Motor neuron (in vitro differentiated cells): ENCODE data around the gene ENPP6. TPM values are rescaled to one million over a fixed set of nuclear protein-coding genes. Genes with fewer than 3 reads are reported as not detected.
A peak's percentile ranks its signal among the peaks of the same experiment; 100 is the strongest.
"Not testable (repeated sequence)": the region's sequence is repeated elsewhere in the genome, so short reads cannot be mapped to it uniquely, and the experiment has no call there.

Source experiments
- ATAC-seq, 8 experiments: fragments of 200-7000 bp; cut with Tn5 transposase; replicated peaks in 6 of 8; 2 replicates each; pipeline ENCODE4 v1.8.0; 2021; ENCODE audit warnings: mild to moderate bottlenecking in 8 of 8, moderate library complexity in 8 of 8
- H3K27ac ChIP-seq, 2 donors: fragments of 250-450 bp; sonication (Bioruptor Pico); 2 replicates each; pipeline ENCODE4 v1.9.0; 2021; ENCODE audit warnings: antibody characterized with exemption in 2 of 2, mild to moderate bottlenecking in 2 of 2, moderate library complexity in 1 of 2
- H3K4me1 ChIP-seq, 2 donors: fragments of 250-450 bp; sonication (Bioruptor Pico); replicated peaks in 1 of 2; 2 replicates each; pipeline ENCODE4 v1.6.1; 2021; ENCODE audit warnings: antibody characterized with exemption in 2 of 2, mild to moderate bottlenecking in 2 of 2, moderate library complexity in 1 of 2
- H3K4me3 ChIP-seq, 5 donors: fragments of 250-450 bp; sonication (Bioruptor Pico); 2 replicates each; pipeline ENCODE4 v1.9.0; 2021; ENCODE audit warnings: antibody characterized with exemption in 5 of 5, mild to moderate bottlenecking in 5 of 5, moderate library complexity in 4 of 5
- WGBS, 10 experiments: fragments of 450-650 bp; shearing (Covaris generic); methylation state at CpG; one replicate each; pipeline ENCODE4 v1.0.0; 2022; 5-methylcytosine and 5-hydroxymethylcytosine counted together
- in situ Hi-C, 9 experiments: fragments of 400-800 bp; cut with MboI; loops; one replicate each; pipeline ENCODE4 v1.15.0; 2021; ENCODE audit warnings: low sequenced_read_pairs in 9 of 9, low pct_unique_long_range_greater_than_20kb in 2 of 9; ENCODE audit not compliant: unreplicated experiment in 9 of 9
- total RNA-seq, 8 experiments: library from RNA; unstranded; fragments of 300-600 nt; gene quantifications; 2 replicates each; pipeline versions ENCODE4 v1.2.3 to v1.2.4, GENCODE V29; 2022

Gene ENPP6
- total RNA-seq, 8 experiments from 2014 or later, result 0.05 to 0.64 (median 0.14) TPM; not detected in 3

DNA sequence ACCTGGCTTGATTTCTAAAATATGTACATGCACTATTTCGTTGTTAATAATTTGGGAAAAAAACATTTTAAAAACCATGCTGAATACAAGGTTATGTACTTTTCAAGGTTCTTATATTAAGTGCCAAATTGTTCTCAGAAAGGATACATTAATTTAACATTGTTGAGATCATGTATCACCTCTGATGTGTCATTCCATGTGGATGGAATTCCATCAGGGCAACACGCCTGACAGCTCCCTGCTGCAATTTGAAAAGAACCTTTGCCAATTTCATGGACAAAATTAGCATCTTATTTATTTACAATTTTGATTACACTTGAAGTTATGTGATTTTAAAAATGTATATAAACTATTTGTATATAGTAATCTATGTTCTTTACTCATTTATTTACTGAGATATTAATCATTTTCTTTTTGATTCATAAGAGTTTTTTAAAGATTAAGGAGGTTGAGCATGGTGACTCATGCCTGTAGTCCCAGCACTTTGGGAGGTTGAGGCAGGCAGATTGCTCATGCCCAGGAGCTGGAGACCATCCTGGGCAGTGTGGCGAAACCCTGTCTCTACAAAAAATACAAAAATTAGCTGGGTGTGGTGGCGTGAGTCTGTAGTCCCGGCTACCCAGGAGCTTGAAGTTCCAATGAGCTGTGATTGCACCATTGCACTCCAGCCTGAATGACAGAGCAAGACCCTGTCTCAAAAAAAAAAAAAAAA, 142.8 kb downstream of the ENPP6 start:
- H3K27ac ChIP-seq, result no peak overlapping the region
- 7 to 100% (median 89%) methylated on average over 2 to 5 of the region's 5 CpGs; no CpG with 5 or more reads in 1 of the 10 experiments for WGBS, 10 experiments
- in situ Hi-C loops, result no loop called here
- no peaks in the 10 kb centered on the region for H3K4me1 ChIP-seq
- ATAC-seq, result no peak
- H3K4me3 ChIP-seq, result no peak overlapping the region

DNA sequence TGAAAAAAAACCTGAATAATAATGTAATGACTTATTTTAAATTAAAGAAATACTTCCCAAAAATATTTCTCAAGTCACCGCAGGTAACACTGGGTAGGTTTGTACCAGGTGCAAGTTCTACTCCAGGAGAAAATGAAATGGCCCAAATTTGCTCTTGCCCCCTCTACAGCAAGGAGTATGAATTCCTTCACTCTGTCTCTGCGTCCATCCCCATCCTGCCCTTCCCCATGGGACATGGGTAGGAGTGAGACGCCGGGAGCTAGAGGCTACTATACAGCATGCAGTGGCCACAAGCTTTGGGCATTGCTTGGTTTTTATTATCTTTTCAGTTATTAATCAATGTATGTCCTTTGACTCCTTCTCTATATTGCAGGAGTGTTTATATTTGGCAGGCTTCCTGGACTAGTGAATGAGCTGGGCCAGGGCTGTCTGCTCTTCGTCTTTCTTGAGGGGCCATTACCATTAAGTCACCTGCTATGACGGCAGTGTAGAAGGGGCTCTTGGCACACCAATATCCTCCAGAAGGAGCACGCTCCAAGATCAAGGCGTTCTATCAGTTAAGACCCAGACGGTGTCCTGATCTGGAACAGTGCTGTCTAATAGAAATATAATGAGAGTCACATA, 149.6 kb downstream of the ENPP6 start:
- H3K4me3 ChIP-seq, result no peak overlapping the region
- WGBS, 10 experiments, result 0 to 100% (median 80%) methylated on average over 1 to 9 of the region's 9 CpGs; no CpG with 5 or more reads in 1 of the 10 experiments
- peaks cover 0 to 10% of the 10 kb centered on the region in 2 donors for H3K4me1 ChIP-seq
- no peak for ATAC-seq
- in situ Hi-C loops, result no loop called here
- no peak overlapping the region for H3K27ac ChIP-seq

DNA sequence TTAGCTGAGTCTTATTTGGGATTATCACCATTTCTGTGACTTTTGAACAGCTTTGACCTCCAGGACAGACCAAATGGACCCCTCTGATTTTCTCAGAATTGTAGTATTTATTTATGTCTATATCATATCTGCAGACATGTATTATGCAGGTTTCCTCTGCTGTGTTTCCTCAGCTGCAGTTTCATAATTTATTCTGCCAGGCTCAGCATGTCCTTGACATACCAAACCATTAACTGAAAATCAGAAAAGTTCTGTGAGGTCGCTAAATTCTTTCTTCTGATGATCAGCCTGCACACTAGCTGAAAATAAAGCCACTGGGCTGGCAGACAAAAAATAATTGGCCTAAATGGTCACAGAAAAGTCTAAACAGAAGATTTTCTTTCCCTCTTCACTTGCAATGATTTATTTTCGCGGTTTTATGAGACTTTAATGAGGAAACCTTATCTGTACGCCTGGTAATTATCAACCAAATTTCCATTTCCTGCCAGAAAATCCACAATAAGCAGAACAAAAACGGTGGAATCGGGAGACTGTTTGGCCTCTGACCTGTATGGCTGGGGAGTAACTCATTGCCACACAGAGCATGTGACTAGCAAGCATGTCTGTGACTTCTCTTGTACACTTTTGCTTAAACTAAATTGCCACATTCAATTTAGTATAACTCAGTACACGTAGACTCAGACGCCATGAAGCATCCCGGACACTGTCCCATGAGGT, 150.9 kb downstream of the ENPP6 start:
- in situ Hi-C loops, result no loop called here
- no peak overlapping the region for H3K4me3 ChIP-seq
- H3K27ac ChIP-seq, result no peak overlapping the region
- WGBS, 10 experiments, result 10 to 100% (median 65%) methylated on average over 1 to 9 of the region's 9 CpGs
- H3K4me1 ChIP-seq, result peaks cover 0 to 10% of the 10 kb centered on the region in 2 donors
- no peak for ATAC-seq

GRCh38 chr4:184064877-184065276, 152.8 kb downstream of the ENPP6 start:
- peaks cover 0 to 10% of the 10 kb centered on the region in 2 donors for H3K4me1 ChIP-seq
- no peak for ATAC-seq
- WGBS, 10 experiments, result 71 to 100% (median 78%) methylated on average over 1 to 2 of the region's 5 CpGs; no CpG with 5 or more reads in 6 of the 10 experiments
- in situ Hi-C loops, result no loop called here
- no peak overlapping the region for H3K4me3 ChIP-seq
- no peak overlapping the region for H3K27ac ChIP-seq

GRCh38 chr4:184062769-184063168, 154.9 kb downstream of the ENPP6 start:
- Histone ChIP-seq H3K4me3 (no peak overlapping the region), H3K4me1 (peaks cover 0 to 10% of the 10 kb centered on the region in 2 donors), H3K27ac (no peak overlapping the region)
- in situ Hi-C loops, result no loop called here
- 0 to 93% (median 56%) methylated on average over 1 to 6 of the region's 7 CpGs; no CpG with 5 or more reads in 1 of the 10 experiments for WGBS, 10 experiments
- ATAC-seq, result no peak

GRCh38 chr4:184061582-184061981, 156.1 kb downstream of the ENPP6 start:
- in situ Hi-C loops, result no loop called here
- WGBS, 10 experiments, result 0 to 100% (median 88%) methylated on average over 1 to 3 of the region's 7 CpGs; no CpG with 5 or more reads in 4 of the 10 experiments
- no peak overlapping the region for H3K4me3 ChIP-seq
- H3K27ac ChIP-seq, result no peak overlapping the region
- peaks cover 0 to 4% of the 10 kb centered on the region in 2 donors for H3K4me1 ChIP-seq
- ATAC-seq, result no peak

DNA sequence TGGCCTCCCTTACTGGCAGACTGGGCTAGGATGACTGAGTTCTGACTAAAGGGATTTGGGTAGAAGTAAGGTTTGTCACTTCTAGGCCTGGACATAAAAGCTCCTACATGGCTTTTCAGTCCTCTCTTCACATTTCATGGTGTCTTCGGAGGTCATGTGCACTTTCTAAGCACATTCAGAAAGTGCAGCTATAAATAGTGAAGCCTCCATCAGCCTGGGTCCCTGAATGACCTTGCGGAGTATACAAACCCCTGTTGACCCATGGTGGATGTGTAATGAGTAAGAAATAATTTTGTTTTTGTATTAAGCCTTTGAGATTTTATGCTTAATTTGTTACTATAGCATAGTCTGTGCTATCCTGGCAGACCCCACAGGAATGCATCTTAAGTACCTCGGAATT, 158.6 kb downstream of the ENPP6 start:
- WGBS, 10 experiments, result 0 to 100% (median 94%) methylated on average over 1 to 3 of the region's 3 CpGs; no CpG with 5 or more reads in 1 of the 10 experiments
- no peak for ATAC-seq

DNA sequence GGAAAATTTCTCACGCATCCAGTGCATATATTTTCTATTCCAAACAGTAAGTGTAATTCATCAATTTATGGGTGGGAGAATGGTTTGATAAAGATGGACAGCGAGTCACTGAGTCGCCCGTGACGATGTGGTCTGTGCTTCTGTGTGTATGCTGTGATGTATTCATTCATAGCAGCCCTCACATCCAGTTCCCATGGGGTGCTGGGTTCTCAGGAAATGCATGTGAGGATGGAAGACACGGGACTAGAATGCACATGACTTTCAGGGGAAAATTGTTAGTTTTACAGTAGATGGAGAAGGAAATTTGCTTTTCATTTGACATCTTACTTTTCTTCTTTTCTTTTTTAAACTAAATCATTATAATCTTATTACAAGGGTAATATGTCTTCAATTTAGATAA, 159.6 kb downstream of the ENPP6 start:
- H3K4me1 ChIP-seq, result no peaks in the 10 kb centered on the region
- H3K4me3 ChIP-seq, result no peak overlapping the region
- no peak overlapping the region for H3K27ac ChIP-seq
- ATAC-seq, result no peak
- WGBS, 10 experiments, result 0 to 97% (median 68%) methylated on average over 1 to 6 of the region's 6 CpGs; no CpG with 5 or more reads in 2 of the 10 experiments
- in situ Hi-C loops, result no loop called here

More for the DNA sequence above, 158.6 kb downstream of the ENPP6 start:
- Histone ChIP-seq H3K27ac (no peak overlapping the region), H3K4me3 (no peak overlapping the region), H3K4me1 (no peaks in the 10 kb centered on the region)
- in situ Hi-C loops, result no loop called here

GRCh38 chr4:184056877-184057276, 160.8 kb downstream of the ENPP6 start:
- Histone ChIP-seq H3K4me1 (no peaks in the 10 kb centered on the region), H3K27ac (no peak overlapping the region), H3K4me3 (no peak overlapping the region)
- 22 to 80% (median 67%) methylated on average over 1 to 11 of the region's 14 CpGs; no CpG with 5 or more reads in 1 of the 10 experiments for WGBS, 10 experiments
- no peak for ATAC-seq
- in situ Hi-C loops, result no loop called here

DNA sequence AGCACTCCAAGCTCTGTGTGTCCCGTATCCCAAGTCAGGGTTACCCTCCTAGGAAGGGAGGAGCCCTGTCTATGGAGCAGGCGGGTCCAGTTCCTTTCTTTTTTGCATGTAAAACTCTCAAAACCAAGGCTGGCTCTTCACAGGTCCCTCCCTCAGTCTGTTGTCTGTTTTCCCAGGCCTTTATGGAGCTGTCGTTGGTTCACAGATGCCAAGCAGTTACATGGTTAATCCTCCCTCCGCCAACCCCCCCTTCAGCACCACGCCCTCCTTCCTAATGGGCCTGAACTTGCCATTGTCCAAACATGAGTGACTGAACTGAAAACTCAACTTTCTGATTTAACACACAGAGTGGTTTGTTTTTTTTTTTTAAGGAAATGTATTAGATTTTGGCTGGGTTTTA, 164.2 kb downstream of the ENPP6 start:
- no peak overlapping the region for H3K27ac ChIP-seq
- H3K4me1 ChIP-seq, result no peaks in the 10 kb centered on the region
- in situ Hi-C loops, result no loop called here
- H3K4me3 ChIP-seq, result no peak overlapping the region
- 13 to 85% (median 61%) methylated on average over 1 to 5 of the region's 5 CpGs; no CpG with 5 or more reads in 1 of the 10 experiments for WGBS, 10 experiments
- ATAC-seq, result peak in 5 of 8 experiments; percentile 19 to 62 (median 36)

GRCh38 chr4:184052616-184053015, 165.1 kb downstream of the ENPP6 start:
- WGBS, 10 experiments, result 8 to 95% (median 74%) methylated on average over 1 to 2 of the region's 2 CpGs; no CpG with 5 or more reads in 6 of the 10 experiments
- Histone ChIP-seq H3K27ac (no peak overlapping the region), H3K4me3 (no peak overlapping the region), H3K4me1 (no peaks in the 10 kb centered on the region)
- ATAC-seq, result no peak
- in situ Hi-C loops, result no loop called here

DNA sequence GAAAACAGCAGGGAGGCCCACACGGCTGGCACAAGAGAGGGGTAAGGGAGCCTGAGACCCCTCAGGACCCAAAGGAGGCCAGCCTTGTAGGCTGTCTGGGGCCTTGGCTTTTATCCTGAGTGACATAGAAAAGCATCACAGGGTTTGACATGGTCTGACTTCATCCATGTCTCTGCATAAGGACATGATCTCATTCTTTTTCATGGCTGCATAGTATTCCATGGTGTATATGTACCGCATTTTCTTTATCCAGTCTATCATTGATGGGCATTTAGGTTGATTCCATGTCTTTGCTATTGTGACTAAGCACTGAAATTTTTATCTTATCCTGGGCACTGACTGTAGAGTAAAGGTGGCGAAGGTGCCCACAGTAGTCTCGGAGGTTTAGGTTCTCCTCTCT, 166.4 kb downstream of the ENPP6 start:
- 0 to 100% (median 67%) methylated on average over 1 to 4 of the region's 4 CpGs; no CpG with 5 or more reads in 4 of the 10 experiments for WGBS, 10 experiments
- H3K4me3 ChIP-seq, in situ Hi-C loops, H3K4me1 ChIP-seq, H3K27ac ChIP-seq, ATAC-seq: not testable (repeated sequence)

DNA sequence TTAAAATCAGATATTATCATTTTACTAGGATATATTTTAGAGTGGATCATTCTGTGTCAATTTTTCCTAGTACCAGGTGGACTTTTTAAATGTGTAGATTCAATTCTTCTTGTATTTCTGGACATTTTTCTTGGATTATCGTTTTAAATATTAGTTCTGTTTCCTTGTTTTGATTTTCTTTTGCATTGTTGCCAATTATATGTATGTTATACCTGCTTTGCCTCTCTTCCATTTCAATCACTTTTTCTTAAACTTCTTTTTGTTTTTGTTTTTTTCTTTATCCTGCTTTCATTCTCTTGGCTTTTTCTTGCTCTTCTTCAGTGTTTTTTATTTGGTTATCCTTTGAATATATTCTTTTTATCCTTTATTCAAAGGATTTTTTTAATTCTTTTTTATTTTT, 171.5 kb downstream of the ENPP6 start:
- Histone ChIP-seq H3K4me3 (no peak overlapping the region), H3K27ac (no peak overlapping the region), H3K4me1 (no peaks in the 10 kb centered on the region)
- in situ Hi-C loops, result no loop called here
- no peak for ATAC-seq
- 0 to 89% (median 46%) methylated on average over 1 of the region's 1 CpG for WGBS, 10 experiments
